Effector memory CD4-positive, alpha-beta T cell (primary cell): Measurements from ENCODE around the gene PPEF1.
"Not testable (repeated sequence)": the region's sequence is repeated elsewhere in the genome, so short reads cannot be mapped to it uniquely, and the experiment has no call there.

Source experiments
- DNase-seq, 3 donors: peaks; one replicate each; pipeline ENCODE4 v3.0.0-alpha.2; 2020
- H3K27ac ChIP-seq: 2 replicates; pipeline ENCODE4 v1.7.0; 2013; ENCODE audit warnings: mild to moderate bottlenecking, low read length, moderate library complexity; ENCODE audit not compliant: insufficient read depth, poor library complexity, severe bottlenecking
- H3K27me3 ChIP-seq: replicated peaks from 2 replicates; pipeline ENCODE4 v1.7.0; 2013; ENCODE audit warnings: mild to moderate bottlenecking, low read length; ENCODE audit not compliant: insufficient read depth, control insufficient read depth, poor library complexity, severe bottlenecking
- H3K36me3 ChIP-seq: 2 replicates; pipeline ENCODE4 v1.7.0; 2013; ENCODE audit warnings: mild to moderate bottlenecking, low read length, moderate library complexity; ENCODE audit not compliant: control insufficient read depth, insufficient read depth
- H3K4me1 ChIP-seq: 2 replicates; pipeline ENCODE4 v1.7.0; 2013; ENCODE audit warnings: low read length, mild to moderate bottlenecking; ENCODE audit not compliant: control insufficient read depth, insufficient read depth, poor library complexity, severe bottlenecking
- H3K4me3 ChIP-seq: 2 replicates; pipeline ENCODE4 v1.7.0; 2013; ENCODE audit warnings: low read length, low read depth, mild to moderate bottlenecking; ENCODE audit not compliant: insufficient read depth, poor library complexity, severe bottlenecking
- H3K9me3 ChIP-seq: 2 replicates; pipeline ENCODE4 v1.7.0; 2013; ENCODE audit warnings: mild to moderate bottlenecking, low read length, moderate library complexity; ENCODE audit not compliant: control insufficient read depth

Gene PPEF1

DNA sequence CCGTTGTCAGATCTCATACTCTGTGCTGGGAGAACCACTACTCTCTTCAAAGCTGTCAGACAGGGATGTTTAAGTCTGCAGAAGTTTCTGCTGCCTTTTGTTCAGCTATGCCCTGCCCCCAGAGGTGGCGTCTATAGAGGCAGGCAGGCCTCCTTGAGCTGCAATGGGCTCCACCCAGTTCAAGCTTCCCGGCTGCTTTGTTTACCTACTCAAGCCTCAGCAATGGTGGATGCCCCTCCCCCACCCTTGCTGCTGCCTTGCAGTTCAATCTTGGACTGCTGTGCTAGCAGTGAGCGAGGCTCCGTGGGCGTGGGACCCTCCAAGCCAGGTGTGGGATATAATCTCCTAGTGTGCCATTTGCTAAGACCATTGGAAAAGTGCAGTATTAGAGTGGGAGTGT is 32.2 kb downstream of the PPEF1 start:
- H3K36me3 ChIP-seq, H3K27ac ChIP-seq, DNase-seq, H3K4me1 ChIP-seq, H3K4me3 ChIP-seq, H3K27me3 ChIP-seq, H3K9me3 ChIP-seq: not testable (repeated sequence)

DNA sequence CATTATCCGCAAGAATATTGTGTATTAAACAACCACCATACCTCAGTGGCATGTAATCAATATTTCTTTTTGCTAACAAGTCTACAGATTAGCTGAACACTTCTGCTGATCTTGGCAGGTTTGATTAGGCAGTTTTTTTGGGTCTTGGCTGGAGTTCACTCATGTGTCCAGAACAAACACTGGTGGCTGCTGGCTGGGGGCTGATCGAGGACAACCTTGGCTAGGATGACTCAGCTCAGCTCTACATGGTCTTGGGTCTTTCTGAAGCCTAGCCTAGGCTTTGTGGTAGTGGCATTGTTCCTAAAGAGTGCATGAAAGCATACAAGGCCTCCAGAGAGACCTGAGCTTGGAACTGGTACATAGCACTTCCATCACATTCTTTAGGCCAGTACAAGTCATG is 41.1 kb downstream of the PPEF1 start:
- DNase-seq, result no peak
- no peaks in the 10 kb centered on the region for H3K4me1 ChIP-seq

DNA sequence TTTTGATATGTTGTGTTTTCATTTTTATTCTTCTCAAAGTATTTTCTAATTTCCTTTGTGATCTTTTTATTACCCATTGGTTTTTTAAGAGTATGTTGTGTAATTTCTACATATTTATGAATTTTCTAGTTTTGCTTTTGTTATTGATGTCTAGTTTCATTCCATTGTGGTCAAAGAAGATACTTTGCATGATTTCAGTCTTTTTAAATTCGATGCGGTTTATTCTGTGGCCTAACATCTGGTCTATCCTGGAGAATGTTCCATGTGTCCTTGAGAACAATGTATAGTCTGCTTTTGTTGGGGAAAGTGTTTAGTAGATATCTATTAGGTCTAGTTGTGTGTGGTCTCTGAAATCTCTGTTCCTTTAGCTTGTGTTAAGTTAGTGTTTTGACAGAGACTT is 46.2 kb downstream of the PPEF1 start:
- DNase-seq, result no peak
- H3K27me3 ChIP-seq, result no peaks in the 10 kb centered on the region

More for the DNA sequence above, 41.1 kb downstream of the PPEF1 start:
- H3K36me3 ChIP-seq, result no peaks in the 10 kb centered on the region
- no peak overlapping the region for H3K4me3 ChIP-seq
- no peak overlapping the region for H3K27ac ChIP-seq
- no peaks in the 10 kb centered on the region for H3K9me3 ChIP-seq
- H3K27me3 ChIP-seq, result no peaks in the 10 kb centered on the region

DNA sequence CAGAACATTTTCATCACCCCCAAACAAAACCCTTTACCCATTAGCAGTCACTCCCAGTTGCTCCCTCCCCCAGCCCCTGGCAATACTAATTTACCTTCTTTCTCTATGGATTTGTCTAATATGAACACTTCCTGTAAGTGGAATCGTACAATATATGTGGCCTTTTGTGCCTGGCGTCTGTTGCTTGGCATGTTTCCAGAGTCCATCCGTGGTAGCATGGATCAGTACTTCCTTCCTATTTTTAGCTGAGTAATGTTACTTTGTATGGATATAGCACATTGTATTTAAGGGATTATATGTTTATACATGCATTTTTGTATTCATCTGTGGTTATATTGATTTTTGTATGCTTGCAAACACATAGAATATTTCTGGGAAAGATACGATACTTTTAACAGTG is 48.2 kb downstream of the PPEF1 start:
- H3K36me3 ChIP-seq, result no peaks in the 10 kb centered on the region
- no peak overlapping the region for H3K27ac ChIP-seq
- no peaks in the 10 kb centered on the region for H3K4me1 ChIP-seq
- H3K27me3 ChIP-seq, result no peaks in the 10 kb centered on the region
- DNase-seq, result no peak
- H3K9me3 ChIP-seq, result no peaks in the 10 kb centered on the region
- H3K4me3 ChIP-seq, result no peak overlapping the region

More for the DNA sequence above, 46.2 kb downstream of the PPEF1 start:
- no peaks in the 10 kb centered on the region for H3K9me3 ChIP-seq
- H3K4me1 ChIP-seq, result no peaks in the 10 kb centered on the region
- no peaks in the 10 kb centered on the region for H3K36me3 ChIP-seq
- H3K4me3 ChIP-seq, result no peak overlapping the region
- H3K27ac ChIP-seq, result no peak overlapping the region

DNA sequence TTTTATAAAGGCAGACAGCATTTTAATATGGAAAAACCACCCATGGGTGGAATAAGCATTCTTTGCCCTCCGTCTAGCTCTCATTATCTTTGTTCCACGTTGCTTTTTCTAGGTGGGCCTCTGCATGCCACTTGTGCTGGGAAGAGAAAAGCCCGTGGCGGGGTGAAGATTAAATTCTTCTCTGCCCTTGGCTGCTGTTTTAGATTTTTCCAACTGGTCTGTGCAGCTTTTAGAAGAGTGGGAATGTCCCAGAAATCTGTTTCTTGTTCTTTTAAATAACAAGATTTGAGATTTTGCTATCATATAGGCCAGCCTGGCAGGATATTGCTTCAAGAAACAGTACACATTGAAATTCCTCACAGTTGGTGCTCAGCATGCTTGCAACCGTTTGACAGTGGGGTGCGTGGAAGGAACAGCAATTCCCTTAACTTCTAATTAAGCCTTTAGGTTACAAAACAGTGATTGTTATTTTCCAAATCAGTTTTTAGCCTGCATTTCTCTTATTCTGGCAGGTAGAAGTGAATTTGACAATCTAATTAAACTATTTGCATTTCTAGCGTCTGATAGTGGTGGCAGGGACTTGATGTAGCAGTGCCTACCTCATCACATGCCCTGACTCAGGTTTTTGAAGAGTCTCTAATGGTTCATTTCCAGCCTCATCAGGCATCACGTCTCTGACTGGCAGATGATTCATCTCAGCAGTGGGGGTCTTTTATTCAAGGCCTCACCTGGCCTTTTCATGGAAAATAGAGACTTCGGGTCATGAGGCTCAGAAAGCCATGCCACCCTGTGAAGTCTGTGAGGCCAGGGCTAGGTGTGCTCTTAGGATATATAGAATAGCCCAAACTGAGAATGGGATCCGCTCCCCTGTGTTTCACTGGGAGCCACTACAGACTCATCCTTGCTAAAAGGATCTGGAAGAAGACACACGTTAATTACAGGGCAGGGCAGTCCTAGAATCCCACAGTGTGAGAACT is 50.8 kb downstream of the PPEF1 start:
- H3K36me3 ChIP-seq, result no peaks in the 10 kb centered on the region
- H3K9me3 ChIP-seq, result no peaks in the 10 kb centered on the region
- no peak overlapping the region for H3K27ac ChIP-seq
- no peaks in the 10 kb centered on the region for H3K4me1 ChIP-seq
- H3K4me3 ChIP-seq, result no peak overlapping the region
- H3K27me3 ChIP-seq, result no peaks in the 10 kb centered on the region
- DNase-seq, result no peak

DNA sequence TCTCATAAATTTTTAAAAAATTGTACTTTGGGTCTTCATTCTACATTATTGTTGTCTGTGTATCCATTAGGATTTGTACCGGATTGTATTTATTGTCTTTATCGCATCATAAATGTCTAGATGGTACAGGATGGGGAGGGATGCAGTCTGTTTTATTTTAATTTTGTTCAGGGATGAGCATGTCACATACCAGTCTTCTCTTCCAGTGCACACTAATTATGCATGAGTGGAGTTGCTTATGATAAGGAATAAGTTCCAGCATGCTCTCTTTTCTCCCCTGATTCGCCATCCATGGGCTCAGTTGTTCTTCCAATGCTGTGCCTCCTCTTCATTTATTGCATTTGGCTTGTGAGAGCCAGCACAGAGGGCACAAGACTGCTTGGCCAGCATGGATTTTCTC is 54.3 kb downstream of the PPEF1 start:
- no peak for DNase-seq
- H3K4me3 ChIP-seq, result no peak overlapping the region

DNA sequence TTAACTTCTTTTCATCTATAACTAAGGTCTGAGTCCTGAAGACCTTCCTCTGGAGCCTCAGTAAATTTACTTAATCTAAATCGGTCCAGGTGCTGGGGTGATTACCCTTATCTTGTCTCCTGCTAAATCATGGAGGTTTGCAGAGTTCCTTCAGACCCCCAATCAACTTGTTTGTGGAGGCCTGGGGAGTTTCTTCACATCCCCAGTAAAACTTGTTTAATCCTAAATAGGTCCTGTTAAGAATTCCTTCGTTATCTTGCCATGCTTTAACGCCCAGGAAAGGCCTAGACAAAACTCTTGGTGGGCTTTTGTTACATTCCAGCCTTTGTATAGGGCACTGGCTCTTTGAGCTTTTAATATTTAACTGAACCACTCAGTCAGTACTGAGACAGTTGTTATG is 55.7 kb downstream of the PPEF1 start:
- not testable (repeated sequence) for H3K36me3 ChIP-seq, H3K9me3 ChIP-seq, H3K4me1 ChIP-seq, H3K4me3 ChIP-seq, H3K27ac ChIP-seq, DNase-seq, H3K27me3 ChIP-seq

More for the DNA sequence above, 54.3 kb downstream of the PPEF1 start:
- H3K27me3 ChIP-seq, result no peaks in the 10 kb centered on the region
- H3K4me1 ChIP-seq, result no peaks in the 10 kb centered on the region
- H3K27ac ChIP-seq, result no peak overlapping the region
- H3K9me3 ChIP-seq, result no peaks in the 10 kb centered on the region
- H3K36me3 ChIP-seq, result no peaks in the 10 kb centered on the region

DNA sequence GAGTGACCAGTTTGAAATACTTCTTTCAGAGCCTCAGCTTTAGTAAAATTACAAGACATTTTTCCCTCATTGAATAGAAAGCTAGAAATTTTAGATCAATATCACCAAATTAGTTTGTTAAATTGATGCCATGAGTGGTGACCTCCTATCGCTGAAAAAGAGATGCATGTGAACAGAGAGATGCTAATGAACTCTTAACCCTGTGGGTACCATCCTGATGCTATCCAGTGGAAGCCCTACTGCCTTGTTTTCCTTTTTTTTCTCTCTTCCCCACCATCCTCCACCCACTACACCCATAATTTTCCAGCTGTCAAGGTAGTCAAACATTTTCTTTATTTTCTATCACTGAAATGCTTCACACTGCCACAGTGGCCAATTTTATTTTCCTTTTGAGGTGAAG is 61.9 kb downstream of the PPEF1 start:
- Histone ChIP-seq H3K27ac (no peak overlapping the region), H3K4me3 (no peak overlapping the region), H3K9me3 (no peaks in the 10 kb centered on the region), H3K4me1 (no peaks in the 10 kb centered on the region), H3K36me3 (no peaks in the 10 kb centered on the region), H3K27me3 (no peaks in the 10 kb centered on the region)
- no peak for DNase-seq

DNA sequence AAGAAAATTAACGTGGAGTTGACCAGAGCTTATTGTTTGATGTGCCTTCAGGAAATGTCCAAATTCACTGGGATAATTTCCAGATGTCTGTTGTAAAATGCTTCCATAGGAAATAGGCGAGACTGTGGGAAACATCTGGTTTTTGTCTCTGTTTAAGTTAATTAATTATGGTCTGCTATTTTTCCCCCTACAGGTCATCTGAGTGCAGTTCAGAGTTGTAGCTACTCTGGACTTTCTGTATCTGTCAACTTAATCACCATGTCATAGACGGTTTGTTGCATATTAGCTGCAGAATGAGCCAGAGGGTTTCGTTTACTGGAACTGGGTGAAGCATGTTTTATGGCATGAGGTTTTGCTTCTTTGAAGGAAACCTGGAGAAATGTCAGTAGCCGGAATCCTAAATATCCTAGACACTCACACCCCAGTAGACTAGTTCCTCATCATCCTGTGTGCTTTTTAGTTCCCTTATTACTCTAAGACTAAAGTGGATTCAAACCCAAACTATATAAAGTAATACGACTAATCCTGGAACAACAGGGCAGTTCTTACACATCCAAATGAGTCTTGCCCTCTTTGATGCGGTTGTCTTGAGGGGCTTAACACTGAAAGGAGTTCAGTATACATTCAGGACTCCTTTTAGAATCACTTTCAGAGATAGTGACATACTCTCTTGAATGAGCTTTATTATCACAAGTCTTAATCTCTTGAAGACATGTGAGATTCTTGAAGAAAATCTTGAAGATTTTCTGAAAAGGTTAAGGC is 62.5 kb downstream of the PPEF1 start:
- H3K27me3 ChIP-seq, result no peaks in the 10 kb centered on the region

DNA sequence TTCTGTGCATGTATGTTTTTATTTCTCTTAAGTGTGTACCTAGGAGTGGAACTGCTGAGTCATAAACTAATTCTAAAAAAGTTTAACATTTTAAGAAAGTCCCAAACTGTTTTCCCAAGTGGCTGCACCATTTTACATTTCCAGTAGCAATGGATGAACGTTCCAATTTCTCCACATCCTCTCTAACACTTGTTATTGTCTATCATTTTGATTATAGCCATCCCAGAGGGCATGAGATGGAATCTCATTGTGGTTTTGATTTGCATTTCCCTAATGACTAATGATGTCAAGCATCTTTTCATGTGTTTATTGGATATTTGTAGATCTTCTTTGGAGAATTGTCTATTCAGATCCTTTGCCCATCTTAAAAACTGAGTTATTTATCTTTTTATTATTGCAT is 82.5 kb downstream of the PPEF1 start:
- H3K27ac ChIP-seq, result no peak overlapping the region
- H3K4me1 ChIP-seq, result no peaks in the 10 kb centered on the region
- no peaks in the 10 kb centered on the region for H3K9me3 ChIP-seq
- no peak overlapping the region for H3K4me3 ChIP-seq
- no peaks in the 10 kb centered on the region for H3K27me3 ChIP-seq
- H3K36me3 ChIP-seq, result no peaks in the 10 kb centered on the region
- no peak for DNase-seq

More for the DNA sequence above, 62.5 kb downstream of the PPEF1 start:
- Histone ChIP-seq H3K4me1 (no peaks in the 10 kb centered on the region), H3K9me3 (no peaks in the 10 kb centered on the region), H3K27ac (no peak overlapping the region), H3K4me3 (no peak overlapping the region), H3K36me3 (no peaks in the 10 kb centered on the region)
- no peak for DNase-seq
